SU-DHL-6 (cell line): ENCODE results near the gene NCOR2.

ENCODE experiments used
- EZH2phosphoT487 ChIP-seq: fragments of 200-600 bp; sonication (generic), shearing (Covaris generic); conservative IDR thresholded peaks from 2 replicates; pipeline ENCODE4 v1.6.1; 2018; ENCODE audit warnings: mild to moderate bottlenecking, antibody characterized with exemption, low read length, moderate library complexity, mixed read lengths
- TF ChIP-seq, protein P1 (sequence below): fragments of 200-600 bp; sonication (generic); IDR thresholded peaks from one replicate; pipeline ENCODE4 v1.5.1; 2017; ENCODE audit warnings: antibody characterized with exemption, mild to moderate bottlenecking, low read length, moderate library complexity; ENCODE audit not compliant: insufficient read depth, poor library complexity, severe bottlenecking

GRCh38 chr12:124559182-124560017, 8.0 kb downstream of the NCOR2 start:
- TF ChIP-seq, protein P1, sequence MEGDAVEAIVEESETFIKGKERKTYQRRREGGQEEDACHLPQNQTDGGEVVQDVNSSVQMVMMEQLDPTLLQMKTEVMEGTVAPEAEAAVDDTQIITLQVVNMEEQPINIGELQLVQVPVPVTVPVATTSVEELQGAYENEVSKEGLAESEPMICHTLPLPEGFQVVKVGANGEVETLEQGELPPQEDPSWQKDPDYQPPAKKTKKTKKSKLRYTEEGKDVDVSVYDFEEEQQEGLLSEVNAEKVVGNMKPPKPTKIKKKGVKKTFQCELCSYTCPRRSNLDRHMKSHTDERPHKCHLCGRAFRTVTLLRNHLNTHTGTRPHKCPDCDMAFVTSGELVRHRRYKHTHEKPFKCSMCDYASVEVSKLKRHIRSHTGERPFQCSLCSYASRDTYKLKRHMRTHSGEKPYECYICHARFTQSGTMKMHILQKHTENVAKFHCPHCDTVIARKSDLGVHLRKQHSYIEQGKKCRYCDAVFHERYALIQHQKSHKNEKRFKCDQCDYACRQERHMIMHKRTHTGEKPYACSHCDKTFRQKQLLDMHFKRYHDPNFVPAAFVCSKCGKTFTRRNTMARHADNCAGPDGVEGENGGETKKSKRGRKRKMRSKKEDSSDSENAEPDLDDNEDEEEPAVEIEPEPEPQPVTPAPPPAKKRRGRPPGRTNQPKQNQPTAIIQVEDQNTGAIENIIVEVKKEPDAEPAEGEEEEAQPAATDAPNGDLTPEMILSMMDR = no peak
- no peak for TF ChIP-seq EZH2phosphoT487
